ENCODE results near the gene HIBADH.
"Not testable (repeated sequence)": the region's sequence is repeated elsewhere in the genome, so short reads cannot be mapped to it uniquely, and the experiment has no call there.

The HIBADH gene

DNA sequence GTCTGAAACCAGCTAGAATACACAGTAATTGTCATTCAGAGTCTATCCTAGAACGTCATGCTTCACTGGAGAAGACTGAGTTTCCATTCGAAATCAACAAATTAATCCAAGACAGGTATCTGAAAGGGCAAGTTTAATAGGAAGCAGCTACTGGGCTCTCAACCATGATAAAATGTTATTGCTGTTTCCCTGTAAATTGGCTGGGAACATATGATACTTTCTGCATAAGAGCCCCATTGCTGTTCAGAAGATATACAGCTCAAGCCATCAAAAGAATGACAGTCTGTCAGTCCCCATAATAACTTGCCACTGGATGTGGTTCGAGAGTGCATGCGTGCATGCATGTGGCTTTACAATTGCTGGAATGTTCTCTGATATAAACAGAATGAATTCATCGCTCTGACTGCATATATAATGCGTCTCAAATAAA is 129.0 kb downstream of the HIBADH start:
- no peak for DNase-seq

DNA sequence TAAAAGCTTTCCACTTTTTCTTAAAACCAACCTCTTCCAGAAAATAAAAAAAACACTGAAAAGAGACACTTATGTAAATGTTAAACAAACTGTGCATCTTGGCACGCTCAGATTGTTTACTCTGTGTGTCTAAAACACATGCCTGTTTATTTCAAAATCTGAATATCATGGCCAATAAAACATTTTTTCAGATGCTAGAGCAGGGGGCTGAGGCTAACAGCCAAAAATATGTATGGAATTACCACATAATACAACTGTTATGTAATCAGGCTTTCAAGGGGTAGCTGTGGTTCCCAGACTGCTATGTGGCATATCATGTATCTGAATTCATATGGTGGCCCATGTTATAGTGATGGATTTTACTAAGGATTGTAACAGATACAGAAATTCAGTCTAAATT is 130.4 kb downstream of the HIBADH start:
- no peak for DNase-seq

DNA sequence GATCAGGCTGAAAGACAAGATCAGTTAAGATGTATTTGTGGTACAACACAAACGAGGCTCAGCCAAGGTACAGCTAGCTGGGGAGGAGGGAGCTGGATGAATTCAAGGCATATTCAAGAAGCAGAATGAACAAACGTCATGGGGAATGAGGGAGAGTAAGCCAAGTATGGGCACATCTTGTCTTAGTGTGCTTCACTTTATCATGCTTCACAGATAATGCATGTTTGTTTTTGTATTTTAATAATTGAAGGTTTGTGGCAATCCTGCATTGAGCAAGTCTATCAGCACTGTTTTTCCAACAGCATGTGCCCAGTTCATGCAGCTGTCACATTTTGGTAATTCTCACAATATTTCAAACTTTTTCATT is 135.4 kb downstream of the HIBADH start:
- no peak for DNase-seq

DNA sequence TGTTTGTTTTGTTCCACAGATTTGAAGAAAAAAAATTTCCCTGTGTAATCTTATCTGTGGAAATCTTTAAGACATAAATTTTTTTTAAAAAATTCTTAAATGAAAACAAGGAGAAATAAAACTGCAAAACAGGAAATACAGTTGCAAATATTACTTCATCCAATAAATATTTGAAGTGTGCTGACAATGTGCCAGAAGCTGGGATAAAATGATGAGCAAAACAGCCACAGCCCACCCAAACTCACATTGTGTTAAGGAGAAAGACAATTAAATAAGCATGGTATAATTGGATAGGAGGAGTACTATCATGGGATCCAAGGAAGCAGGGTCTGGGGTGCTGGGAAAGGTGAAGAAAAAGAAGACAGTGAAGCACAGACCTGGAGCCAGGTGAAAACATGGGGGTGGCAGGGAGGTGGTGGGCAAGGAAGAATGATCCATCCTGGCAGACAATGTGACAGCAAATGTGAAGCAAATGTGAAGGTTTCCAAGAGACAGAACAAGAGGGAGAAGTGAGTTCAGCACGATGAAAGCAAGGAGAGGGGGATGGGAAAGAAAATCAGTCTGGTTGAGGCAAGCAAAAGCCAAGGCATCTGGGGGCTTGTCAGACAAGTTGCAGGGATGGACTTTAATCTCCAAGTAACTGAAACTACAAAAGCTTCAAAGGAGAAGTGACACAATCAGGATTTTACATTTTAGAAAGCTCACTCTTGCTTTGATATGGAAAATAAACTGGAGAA is 135.9 kb downstream of the HIBADH start:
- DNase-seq, result no peak

DNA sequence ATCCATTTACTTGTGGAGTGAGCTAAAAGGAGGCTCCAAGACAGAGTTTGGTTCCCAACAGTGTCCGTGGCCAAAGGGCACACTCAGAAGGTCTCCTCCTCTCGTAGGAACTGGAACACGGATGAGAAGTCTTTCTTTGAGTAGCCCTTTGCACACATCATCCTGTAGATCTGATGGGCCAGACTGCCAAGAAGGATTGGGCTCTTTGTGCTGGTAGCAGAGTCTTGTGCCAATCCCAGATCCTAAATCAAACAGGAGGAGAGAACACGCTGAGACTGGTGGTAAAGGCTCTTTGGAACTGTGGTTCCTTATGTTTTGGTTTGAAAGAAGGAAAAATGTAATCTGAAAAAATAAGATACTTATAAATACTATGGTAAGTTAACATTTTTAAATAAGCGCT is 136.6 kb downstream of the HIBADH start:
- no peak for DNase-seq

DNA sequence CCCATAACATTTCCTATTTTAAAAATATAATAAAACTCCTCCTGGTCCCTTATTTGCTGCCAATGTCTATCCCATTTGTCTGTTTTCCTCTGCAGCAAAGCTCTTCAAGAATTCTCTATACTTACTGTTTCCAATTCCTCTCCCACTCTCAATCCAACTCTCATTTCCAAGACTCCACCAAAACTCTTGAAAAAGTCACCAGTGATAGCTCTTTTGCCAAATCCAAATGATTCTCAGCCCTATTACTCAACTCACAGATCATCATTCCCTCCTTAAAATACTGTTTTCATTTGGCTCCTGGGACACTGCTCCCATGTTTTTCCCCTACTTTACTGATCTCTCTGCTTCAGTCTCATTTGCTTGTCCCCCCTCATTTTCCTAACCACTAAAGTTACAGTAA is 139.4 kb downstream of the HIBADH start:
- no peak for DNase-seq

DNA sequence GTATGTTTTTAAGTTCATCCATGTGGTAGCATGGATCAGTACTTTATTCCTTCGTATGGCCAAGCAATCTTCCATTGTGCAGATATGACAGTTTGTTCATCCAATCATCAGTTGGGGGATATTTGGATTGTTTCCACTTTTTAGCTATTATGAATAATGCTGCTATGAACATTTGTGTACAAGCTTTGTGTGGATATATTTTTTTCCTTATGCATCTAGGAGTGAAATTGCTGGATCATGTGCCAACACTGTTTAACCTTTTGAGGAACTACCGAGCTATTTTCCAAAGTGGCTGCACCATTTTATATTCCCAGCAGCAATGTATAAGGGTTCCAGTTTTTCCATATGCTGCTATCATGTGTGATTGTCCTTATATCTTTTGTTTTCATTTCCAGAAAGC is 140.1 kb downstream of the HIBADH start:
- DNase-seq, result no peak

DNA sequence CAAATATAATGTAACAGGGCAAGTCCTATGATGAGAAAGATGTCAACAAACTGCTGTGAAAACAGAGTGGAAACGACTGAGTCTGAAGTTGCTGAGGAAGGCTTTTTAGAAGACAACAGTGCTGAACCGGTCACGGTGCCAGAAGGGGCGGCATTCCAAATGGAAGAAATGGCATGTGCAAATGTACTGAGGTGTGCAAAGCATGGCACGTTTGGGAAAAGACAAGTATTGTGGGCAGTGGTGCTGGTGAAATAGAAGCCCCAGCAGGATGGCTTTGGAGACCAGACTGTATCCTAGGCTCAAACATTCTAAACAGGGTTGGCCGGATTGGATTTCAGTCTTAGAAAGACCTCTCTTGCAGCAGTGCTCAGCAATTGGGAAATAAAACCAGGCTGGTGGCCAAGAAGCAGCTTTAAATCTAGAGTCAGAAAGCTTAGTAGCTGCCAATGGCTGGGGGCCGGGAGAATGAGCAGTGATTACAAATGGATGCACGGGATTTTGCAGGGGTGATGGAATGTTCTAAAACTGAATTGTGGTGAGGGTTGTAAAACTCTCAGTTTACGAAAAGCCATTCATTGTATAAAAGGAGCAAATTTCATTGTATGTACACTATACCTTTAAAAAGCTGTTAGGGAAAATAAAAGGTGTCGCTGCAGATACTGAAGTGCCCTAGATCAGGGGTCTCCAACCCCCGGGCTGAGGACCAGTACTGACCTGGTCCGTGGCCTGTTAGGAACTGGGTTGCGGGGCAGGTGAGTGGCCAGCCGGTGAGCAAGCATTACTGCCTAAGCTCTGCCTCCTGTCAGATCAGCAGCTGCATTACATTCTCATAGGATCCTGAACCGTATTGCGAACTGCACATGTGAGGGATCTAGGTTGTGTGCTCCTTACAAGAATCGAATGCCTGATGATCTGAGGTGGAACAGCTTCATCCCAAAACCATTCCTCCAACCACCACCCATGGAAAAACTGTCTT is 141.6 kb downstream of the HIBADH start:
- no peak for DNase-seq

DNA sequence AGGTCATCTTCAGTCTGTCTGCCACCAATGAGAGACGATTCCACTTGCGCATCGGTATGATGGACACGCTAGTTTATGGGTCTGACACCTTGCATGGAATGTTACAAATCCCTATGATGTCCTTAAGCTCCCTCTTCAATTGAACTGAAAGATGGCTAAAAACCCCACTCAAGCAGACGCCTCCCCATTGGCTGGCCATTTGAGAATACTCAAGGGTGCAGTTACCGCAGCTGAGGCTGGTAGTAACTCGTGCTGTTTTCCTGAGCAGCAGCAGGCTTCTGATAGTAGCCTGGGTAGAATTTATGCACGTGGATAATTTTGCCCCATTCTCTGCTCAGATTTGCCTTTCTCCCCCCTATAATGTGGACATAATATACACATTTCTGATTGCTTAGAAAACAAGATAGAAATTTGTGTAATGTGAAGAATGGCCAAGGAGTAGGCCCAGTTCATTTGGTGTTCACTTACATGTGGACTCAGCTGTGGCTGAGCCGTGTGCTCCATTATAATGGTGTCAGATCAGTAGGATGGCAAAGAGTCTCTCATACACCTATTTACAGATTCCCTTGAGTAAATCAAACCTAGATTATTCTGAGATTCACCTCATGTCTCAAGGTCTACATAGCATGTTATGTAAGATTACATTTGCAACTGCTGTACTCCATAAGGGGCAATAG is 142.8 kb downstream of the HIBADH start:
- DNase-seq, result no peak

DNA sequence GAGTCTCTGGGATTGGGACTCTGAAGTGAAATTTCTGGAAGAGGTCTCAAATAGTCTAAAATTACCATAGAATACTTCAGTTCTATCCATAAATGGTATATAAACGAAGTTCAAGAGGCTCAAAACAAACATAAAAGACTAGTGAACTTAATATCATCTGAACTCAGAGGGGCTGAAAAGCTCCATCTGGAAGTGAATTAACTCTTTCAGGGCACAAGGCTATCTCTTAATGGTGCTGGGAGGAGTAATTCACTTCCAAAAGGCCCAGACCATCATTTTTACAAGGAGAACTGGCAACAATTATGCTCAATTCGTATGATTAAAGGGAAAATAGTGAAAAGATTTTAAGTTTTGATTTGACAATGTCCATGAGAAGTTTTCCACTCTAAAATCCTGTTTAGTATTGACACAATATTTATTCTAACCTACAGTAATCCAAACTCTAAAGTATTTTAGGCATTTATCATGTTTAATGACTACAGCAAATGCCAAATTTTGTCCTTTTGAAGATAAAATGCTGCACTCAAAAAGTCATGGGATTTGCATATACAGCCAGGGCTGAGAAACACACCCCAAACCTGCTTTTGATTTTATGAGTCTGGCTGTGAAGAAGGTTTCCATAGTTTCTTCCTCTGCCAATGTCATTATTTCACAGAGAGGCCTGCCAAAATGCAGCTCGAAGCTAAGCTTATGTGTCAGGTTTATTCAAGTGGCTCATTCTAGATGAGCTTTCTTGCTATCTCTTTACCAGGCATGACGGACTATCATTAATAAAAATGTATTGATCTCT is 143.9 kb downstream of the HIBADH start:
- DNase-seq, result no peak

DNA sequence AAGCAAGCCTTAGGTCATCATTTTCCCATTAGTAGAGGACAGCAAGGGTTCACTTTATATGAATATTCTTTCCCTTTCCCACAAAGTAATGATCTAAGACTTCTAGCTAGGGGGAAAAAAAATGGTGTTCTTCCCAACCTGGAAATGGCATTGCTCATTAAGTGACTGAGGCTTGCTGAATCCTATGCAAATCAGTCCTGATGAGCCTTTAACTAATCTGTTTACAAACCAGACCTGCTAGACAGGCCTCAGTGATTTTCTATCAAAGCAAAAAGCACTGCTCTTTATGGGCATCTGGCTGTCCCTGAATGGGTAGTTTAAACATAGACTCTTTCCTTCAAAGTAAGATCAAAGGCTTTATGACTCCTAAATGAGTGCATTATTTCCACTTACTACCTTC is 146.3 kb downstream of the HIBADH start:
- no peak for DNase-seq

DNA sequence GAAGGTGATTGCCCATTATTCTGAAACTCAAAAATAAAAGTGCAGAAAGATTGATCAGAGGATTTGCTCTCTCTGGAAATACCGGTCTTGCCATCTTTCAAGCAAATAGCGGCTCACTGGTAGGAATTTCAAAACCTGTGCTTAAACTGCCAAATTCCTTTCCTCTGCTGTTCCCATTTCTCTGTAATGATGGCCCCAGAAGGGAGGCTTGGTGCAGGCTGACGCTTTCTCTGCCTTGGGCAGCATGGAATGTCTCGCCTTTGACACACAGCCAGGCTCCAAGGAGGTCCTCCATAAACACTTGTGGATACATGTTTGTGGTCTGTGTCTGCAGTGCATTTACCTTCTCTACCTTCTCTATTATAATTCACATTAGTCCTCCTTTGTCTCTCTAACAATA is 146.8 kb downstream of the HIBADH start:
- DNase-seq, result no peak

DNA sequence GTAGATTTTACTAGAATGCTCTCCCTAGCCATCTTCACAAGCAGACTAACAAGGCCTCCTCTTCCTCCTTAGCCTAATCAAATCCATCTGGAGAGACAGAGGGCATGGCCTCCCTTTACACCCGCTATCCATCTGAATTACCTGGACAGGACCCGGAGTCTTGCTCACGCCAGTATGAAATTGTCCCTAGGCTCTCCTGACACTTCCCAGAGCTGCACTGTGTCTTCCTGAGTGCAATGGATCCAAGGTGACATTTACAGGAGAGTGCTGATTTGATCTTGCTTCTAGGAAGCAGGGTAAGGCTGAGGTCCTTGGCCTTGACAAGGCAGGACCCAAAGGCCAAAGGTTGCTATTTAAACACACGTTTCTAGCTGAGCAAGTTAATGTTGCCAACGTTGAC is 147.8 kb downstream of the HIBADH start:
- DNase-seq, result no peak

DNA sequence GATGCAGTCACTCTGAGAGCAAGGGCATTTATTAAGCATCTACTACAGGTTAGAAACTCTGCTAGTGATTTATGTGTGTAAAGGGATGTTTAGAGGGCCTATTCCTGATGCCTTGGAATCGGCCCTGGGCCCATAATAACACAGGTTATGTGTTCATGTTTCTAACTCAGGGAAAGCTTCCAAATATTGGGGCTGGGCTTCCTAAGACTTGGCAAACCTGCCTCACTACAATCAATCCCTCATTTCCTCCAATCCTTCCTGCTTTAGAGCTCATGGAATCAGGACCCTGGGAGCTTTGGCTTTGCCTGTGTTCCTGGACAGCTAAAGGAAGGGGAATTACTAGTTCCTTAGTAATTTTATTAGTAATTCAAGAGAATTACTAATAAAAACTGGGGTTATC is 148.8 kb downstream of the HIBADH start:
- DNase-seq, result no peak

DNA sequence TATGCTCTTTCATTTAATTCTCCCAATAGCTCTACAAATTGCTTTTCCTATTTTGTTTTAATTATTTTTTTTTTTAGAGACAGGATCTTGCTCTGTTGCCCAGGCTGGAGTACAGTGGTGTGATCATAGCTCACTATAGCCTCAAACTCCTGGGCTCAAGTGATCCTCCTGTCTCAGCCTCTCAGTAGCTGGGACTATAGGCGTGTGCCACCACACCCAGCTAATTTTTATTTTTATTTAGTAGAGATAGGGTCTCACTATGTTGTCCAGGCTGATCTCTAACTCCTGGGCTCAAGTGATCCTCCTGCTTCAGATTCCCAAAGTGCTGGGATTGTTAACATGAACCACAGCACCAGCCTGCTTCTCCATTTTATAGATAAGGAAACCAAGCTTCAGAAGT is 151.3 kb downstream of the HIBADH start:
- DNase-seq, result not testable (repeated sequence)

DNA sequence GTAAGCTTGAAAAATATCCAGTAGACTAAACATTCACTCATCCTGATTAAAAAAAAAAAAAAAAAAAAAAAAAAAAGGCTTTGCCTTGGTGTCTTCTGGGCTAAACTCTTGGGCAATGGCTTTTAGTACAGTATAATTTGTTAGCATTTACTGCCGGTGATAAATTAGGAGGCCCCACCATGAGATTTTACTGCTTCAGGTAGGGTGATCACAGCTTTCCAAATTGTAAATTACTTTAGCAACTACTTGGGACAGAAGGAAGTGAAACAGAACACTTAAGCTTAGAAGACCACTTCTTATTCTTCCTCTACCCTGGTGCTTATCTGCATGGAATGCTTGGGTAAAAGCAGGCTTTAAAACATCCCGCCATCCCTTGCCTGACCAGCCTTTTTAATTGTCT is 152.1 kb downstream of the HIBADH start:
- no peak for DNase-seq

DNA sequence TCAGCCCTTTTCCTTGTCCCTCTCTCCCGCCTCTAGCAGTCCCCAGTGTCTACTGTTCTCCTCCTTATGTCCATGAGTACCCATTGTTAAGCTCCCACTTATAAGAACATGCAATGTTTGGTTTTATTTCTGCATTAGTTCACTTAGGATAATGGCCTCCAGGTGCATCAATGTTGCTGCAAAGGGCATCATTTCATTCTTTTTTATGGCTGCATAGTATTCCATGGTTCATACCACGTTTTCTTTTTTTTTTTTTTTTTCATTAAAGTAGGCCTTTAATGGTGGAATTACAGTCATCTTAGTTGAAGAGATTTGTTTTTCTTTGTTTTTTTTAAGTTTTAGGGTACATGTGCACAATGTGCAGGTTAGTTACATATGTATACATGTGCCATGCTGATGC is 160.8 kb downstream of the HIBADH start:
- not testable (repeated sequence) for DNase-seq

DNA sequence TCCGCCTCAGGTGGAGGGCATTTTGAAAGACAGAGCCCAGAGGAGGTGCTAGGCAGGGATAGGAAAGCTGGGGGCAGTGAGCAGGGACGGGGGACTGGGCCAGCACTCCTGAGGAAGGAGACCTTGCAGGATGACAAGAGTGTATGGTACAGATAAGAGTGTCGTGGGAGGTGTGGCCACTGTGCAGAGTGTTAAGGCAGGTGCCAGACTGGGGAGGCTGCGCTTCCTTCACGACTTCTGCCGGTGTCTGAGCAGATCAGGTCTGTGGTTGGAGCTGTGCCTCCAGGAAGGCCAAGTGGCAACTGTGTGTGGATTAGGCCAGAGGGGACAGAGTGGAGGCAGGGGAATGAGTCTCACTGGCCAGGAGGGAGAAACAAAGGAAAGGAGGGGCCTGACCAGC is 161.7 kb downstream of the HIBADH start:
- DNase-seq, result no peak

DNA sequence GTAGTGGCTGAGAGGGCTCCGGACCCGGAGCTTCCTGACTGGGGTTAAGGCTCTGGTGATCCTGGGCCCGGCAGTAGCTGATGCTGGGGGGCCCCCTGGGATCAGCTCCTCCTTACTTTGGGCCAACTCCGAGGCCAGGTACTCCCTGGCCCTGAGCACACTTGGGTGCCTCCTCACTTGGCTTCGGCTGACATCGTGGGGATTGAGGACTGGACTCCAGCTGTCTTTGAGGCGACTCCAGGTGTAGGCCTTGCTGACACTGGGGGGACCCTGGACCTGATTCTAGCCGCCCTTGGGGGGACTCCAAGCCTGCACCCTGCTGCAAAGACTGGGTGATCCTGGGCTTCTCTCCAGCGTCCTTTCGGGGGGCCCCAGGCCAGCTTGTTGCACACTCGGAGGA is 170.5 kb downstream of the HIBADH start:
- no peak for DNase-seq

DNA sequence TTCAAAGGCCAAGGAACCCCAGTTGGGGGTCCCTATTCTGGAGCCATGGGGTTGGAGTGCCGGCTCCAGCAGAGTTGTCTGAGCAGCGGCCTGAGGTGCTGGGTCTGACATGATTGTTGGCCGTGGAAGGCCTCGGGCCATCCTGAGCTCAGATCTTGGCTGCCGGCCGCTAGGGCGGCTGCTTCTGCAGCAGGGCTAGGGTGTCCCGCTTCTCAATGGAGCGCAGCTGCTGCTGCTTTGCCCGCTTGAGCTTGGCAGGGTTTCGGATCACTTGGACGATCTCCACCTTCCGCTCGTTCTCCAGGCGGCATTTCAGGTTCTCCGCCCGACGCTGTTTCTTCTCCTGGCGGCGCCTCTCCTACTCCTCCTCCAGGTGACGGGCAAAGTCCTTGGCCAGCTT is 171.1 kb downstream of the HIBADH start:
- no peak for DNase-seq

DNA sequence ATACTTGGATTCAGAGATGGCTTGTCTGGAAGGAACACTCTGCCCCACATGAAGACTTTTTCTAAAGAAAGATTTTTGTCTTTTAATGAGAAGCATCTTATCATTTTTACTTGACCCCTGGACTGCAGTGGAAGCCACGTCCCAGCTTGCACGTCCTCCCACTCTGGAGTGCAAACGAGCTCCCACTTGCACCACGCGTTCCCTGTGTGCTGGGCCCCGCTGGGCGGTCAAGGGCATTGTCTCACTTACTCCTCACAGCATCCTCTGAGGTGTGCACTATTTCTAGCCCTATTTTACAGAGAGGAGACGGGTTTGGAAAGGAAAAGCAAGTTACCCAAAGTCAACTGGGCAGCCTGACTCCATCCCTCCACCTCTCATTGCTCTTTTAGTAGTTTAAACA is 175.2 kb downstream of the HIBADH start:
- DNase-seq, result no peak

DNA sequence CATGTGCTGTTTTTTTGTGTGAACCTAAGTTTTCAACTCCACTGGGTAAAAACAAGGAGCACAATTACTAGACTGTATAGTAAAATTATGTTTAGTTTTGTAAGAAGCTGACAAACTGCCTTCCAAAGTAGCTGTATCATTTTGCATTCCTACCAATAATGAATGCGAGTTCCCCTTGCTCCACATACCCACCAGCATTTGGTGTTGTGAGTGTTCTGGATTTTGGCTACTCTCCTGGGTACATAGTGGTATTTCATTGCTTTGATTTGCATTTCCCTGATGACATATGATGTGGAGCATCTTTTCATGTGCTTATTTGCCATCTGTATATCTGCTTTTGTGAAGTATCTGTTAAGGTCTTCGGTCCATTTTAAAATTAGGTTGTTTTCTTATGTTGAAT is 178.2 kb downstream of the HIBADH start:
- DNase-seq, result no peak

DNA sequence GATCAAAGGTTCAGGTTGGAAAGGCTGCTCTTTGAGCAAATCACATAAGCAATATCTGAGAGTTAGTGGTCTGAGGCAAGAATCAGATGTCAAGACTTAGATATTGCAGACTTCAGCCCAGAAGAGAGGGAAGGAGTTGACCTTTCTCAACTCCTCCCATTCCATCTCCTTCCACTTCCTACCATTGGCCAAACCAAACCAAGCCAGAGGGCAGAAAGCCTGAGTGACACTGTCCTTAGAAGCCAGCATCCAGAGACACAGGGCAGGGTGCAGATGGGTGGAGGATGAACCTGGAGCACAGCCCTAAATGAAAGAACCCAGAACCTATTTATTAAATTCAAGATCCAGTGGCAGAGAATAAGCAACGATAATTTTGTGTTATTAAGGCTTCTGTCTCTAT is 180.5 kb downstream of the HIBADH start:
- no peak for DNase-seq
